ENCODE results near the gene SARS1. TPM values are rescaled to one million over a fixed set of nuclear protein-coding genes. Genes with fewer than 3 reads are reported as not detected.

Gene SARS1
- total and polyA plus RNA-seq, 2 donors (not counting 1 experiment from before 2014, with no cell fraction given), result 237 to 437 TPM

- H3K9ac ChIP-seq (ENCODE audit: insufficient read depth, low read length), result no peak overlapping the region
- H3K4me3 ChIP-seq (replicated peaks in 1 of 4; ENCODE audit: control extremely low read depth in 1 of 4, insufficient read depth in 1 of 4, low read depth in 3 of 4, low read length in 4 of 4), result no peak overlapping the region
- H3K79me2 ChIP-seq (ENCODE audit: control insufficient read depth, insufficient read depth, low read length), result no peaks in the 10 kb centered on the region
- peak in 1 of 2 donors; percentile 47 for DNase-seq (ENCODE audit: low read depth in 2 of 2)
- H3K36me3 ChIP-seq (ENCODE audit: control insufficient read depth, insufficient read depth, low read length), result no peaks in the 10 kb centered on the region
- no peaks in the 10 kb centered on the region for H4K20me1 ChIP-seq (ENCODE audit: control insufficient read depth, extremely low read depth, insufficient read depth, low read length)
- TF ChIP-seq EZH2 (IDR thresholded peaks at IDR 0.05; ENCODE audit: low read length, missing control alignments) (no peak), CTCF (conservative IDR thresholded peaks at IDR 0.05 in 1 of 2, IDR thresholded peaks at IDR 0.05 in 1 of 2; ENCODE audit: low read depth in 1 of 2, low read length in 2 of 2) (no peak)
- H3K4me2 ChIP-seq (ENCODE audit: extremely low read depth, insufficient read depth, low read length), result no peak overlapping the region
- peaks cover 5% of the 10 kb centered on the region for H3K4me1 ChIP-seq (ENCODE audit: control insufficient read depth, extremely low read depth, insufficient read depth, low read length)
- no peak overlapping the region for H3K27ac ChIP-seq (ENCODE audit: insufficient read depth, low read length)
- no peaks in the 10 kb centered on the region for H3K27me3 ChIP-seq (ENCODE audit: control insufficient read depth, insufficient read depth, low read length)
- no peak overlapping the region for H2AFZ ChIP-seq (ENCODE audit: low read length)
- H3K9me3 ChIP-seq (ENCODE audit: control insufficient read depth, insufficient read depth, low read depth, low read length), result no peaks in the 10 kb centered on the region
Observed at GRCh38 chr1:109256971-109257681, 43.4 kb downstream of the SARS1 start.

GRCh38 chr1:109257682-109258421 lies 44.1 kb downstream of the SARS1 start:
- Histone ChIP-seq H3K4me3 (replicated peaks in 1 of 4; ENCODE audit: control extremely low read depth in 1 of 4, insufficient read depth in 1 of 4, low read depth in 3 of 4, low read length in 4 of 4) (no peak overlapping the region), H3K4me2 (ENCODE audit: extremely low read depth, insufficient read depth, low read length) (no peak overlapping the region), H3K36me3 (ENCODE audit: control insufficient read depth, insufficient read depth, low read length) (no peaks in the 10 kb centered on the region), H3K79me2 (ENCODE audit: control insufficient read depth, insufficient read depth, low read length) (no peaks in the 10 kb centered on the region), H2AFZ (ENCODE audit: low read length) (no peak overlapping the region), H3K4me1 (ENCODE audit: control insufficient read depth, extremely low read depth, insufficient read depth, low read length) (peaks cover 5% of the 10 kb centered on the region), H3K9me3 (ENCODE audit: control insufficient read depth, insufficient read depth, low read depth, low read length) (no peaks in the 10 kb centered on the region), H4K20me1 (ENCODE audit: control insufficient read depth, extremely low read depth, insufficient read depth, low read length) (no peaks in the 10 kb centered on the region), H3K27ac (ENCODE audit: insufficient read depth, low read length) (no peak overlapping the region), H3K9ac (ENCODE audit: insufficient read depth, low read length) (no peak overlapping the region), H3K27me3 (ENCODE audit: control insufficient read depth, insufficient read depth, low read length) (no peaks in the 10 kb centered on the region)
- no peak for DNase-seq (ENCODE audit: low read depth in 2 of 2)
- TF ChIP-seq CTCF (conservative IDR thresholded peaks at IDR 0.05 in 1 of 2, IDR thresholded peaks at IDR 0.05 in 1 of 2; ENCODE audit: low read depth in 1 of 2, low read length in 2 of 2), result no peak
- no peak for TF ChIP-seq EZH2 (IDR thresholded peaks at IDR 0.05; ENCODE audit: low read length, missing control alignments)
